HG03469 (cell line): ENCODE data around the gene OR7G3.

ENCODE experiments used
- ATAC-seq: cut with Tn5 transposase; IDR thresholded peaks from one replicate; pipeline ENCODE4 v1.9.1; 2021; ENCODE audit warnings: mild to moderate bottlenecking, moderate library complexity, moderate number of reproducible peaks; ENCODE audit not compliant: unreplicated experiment

The OR7G3 gene

GRCh38 chr19:9109959-9110358 lies 16.8 kb downstream of the OR7G3 start:
- no peak for ATAC-seq

DNA sequence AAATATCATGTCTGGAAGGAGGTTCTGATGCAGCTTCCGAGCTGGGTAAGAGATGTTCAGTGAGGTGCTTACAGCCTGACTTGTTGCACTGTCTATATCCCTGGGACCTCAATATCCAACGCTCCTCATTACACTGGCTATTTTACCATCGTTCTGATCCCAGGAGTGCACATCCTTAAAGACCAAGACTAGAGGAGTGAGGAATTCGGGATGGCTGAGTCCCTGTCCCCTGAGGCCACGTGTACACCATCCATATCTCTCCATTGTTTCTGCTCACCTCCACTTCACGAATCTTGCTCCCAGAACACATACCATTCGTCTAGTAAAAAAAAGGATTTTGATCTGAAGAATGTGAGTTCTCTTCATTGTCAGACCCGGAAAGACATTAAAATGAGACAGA lies 19.4 kb downstream of the OR7G3 start, which contains the start of gene OR7G2:
OR7G2 (minus strand) TSS at position 101 of the 400 bp plus-strand sequence. CDS start 4,232 bp downstream, outside the sequence.
- ATAC-seq = no peak

DNA sequence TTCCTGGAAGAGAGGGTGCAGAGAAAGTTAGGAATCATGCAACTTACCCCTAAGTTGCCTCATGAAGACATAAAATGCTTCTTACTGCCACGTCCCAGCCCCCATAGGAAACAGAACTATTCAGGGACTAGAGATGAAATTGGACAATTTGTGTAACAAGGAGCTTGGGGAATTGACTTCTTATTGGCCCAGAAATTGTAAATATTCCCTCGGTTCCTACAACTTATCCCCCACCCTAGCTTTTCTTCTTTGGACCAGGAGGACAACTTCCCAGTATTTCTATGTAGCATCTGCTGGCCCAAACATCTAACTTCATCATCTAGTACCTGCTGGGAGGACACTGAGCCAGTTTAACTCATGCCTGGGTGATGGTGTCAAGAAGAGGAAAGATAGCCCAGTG lies 40.0 kb downstream of the OR7G3 start, which contains the start of gene OR1M1:
OR1M1 (plus strand) TSS at position 301 of the 400 bp plus-strand sequence. CDS start 6,184 bp downstream, outside the sequence.
- ATAC-seq = no peak

GRCh38 chr19:9078651-9079050 lies 48.1 kb downstream of the OR7G3 start:
- ATAC-seq = no peak

- ATAC-seq = no peak
These were observed 49.8 kb downstream of the OR7G3 start for GRCh38 chr19:9076901-9077300.
